Ascending aorta (tissue), 2 donors: Measurements from ENCODE around the gene NHEJ1. TPM values are rescaled to one million over a fixed set of nuclear protein-coding genes. Genes with fewer than 3 reads are reported as not detected.

Experiments
- DNase-seq, 2 donors: peaks; one replicate each; pipeline ENCODE4 v3.0.0-alpha.2; 2019; ENCODE audit warnings: low spot score in 2 of 2
- H3K27ac ChIP-seq, 2 donors: fragments of 200-600 bp; sonication (generic); one replicate each; pipeline ENCODE4 v1.5.1; 2016 to 2017; ENCODE audit warnings: mild to moderate bottlenecking in 1 of 2
- H3K27me3 ChIP-seq: fragments of 200-600 bp; sonication (generic); one replicate; pipeline ENCODE4 v1.5.1; 2017
- H3K36me3 ChIP-seq, 2 donors: fragments of 200-600 bp; sonication (generic); one replicate each; pipeline ENCODE4 v1.5.1; 2016
- H3K4me1 ChIP-seq, 2 donors: fragments of 200-600 bp; sonication (generic); one replicate each; pipeline ENCODE4 v1.5.1; 2016 to 2017; ENCODE audit warnings: mild to moderate bottlenecking in 1 of 2
- H3K4me3 ChIP-seq, 2 donors: fragments of 200-600 bp; sonication (generic); one replicate each; pipeline ENCODE4 v1.5.1; 2016 to 2017; ENCODE audit warnings: mild to moderate bottlenecking in 1 of 2
- H3K9me3 ChIP-seq, 2 donors: fragments of 200-600 bp; sonication (generic); one replicate each; pipeline ENCODE4 v1.5.1; 2016
- CTCF ChIP-seq, 3 experiments: fragments of 200-600 bp in 2 of 3; fragments of 450-650 bp in 1 of 3; sonication (generic) in 2 of 3; IDR thresholded peaks; one replicate each; pipeline ENCODE4 v1.5.1; 2016 to 2019; ENCODE audit warnings: antibody characterized with exemption in 3 of 3, mild to moderate bottlenecking in 1 of 3, moderate library complexity in 1 of 3
- intact Hi-C: fragments of 100-400 bp; cut with DNase I; formaldehyde crosslinking; loops from one replicate; pipeline ENCODE4 v1.15.1; 2023
- total RNA-seq: library from RNA; depleted of rRNA; stranded (reverse); fragments of >200 nt; gene quantifications from one replicate; pipeline ENCODE4 v1.1.0, GENCODE V29; 2016

The NHEJ1 gene
- total RNA-seq, 1 donor from 2014 or later, result 21.6 TPM

- intact Hi-C loops, result no loop called here
- no peak for TF ChIP-seq CTCF (IDR thresholded peaks at IDR 0.05)
- Histone ChIP-seq H3K9me3 (no peaks in the 10 kb centered on the region), H3K4me3 (no peak overlapping the region), H3K36me3 (no peaks in the 10 kb centered on the region), H3K4me1 (no peaks in the 10 kb centered on the region), H3K27ac (no peak overlapping the region), H3K27me3 (no peaks in the 10 kb centered on the region)
- DNase-seq, result no peak
Measured at GRCh38 chr2:219094171-219094570, 66.4 kb downstream of the NHEJ1 start.

GRCh38 chr2:219090436-219091299 is 69.9 kb downstream of the NHEJ1 start:
- no peaks in the 10 kb centered on the region for H3K4me1 ChIP-seq
- no peak overlapping the region for H3K4me3 ChIP-seq
- DNase-seq, result no peak
- H3K27ac ChIP-seq, result no peak overlapping the region
- intact Hi-C loops, result no loop called here
- H3K27me3 ChIP-seq, result no peaks in the 10 kb centered on the region
- no peaks in the 10 kb centered on the region for H3K9me3 ChIP-seq
- H3K36me3 ChIP-seq, result no peaks in the 10 kb centered on the region
- TF ChIP-seq CTCF (IDR thresholded peaks at IDR 0.05), result no peak

- no peak overlapping the region for H3K4me3 ChIP-seq
- no peaks in the 10 kb centered on the region for H3K9me3 ChIP-seq
- H3K27ac ChIP-seq, result no peak overlapping the region
- intact Hi-C loops, result no loop called here
- H3K36me3 ChIP-seq, result no peaks in the 10 kb centered on the region
- no peak for DNase-seq
- H3K4me1 ChIP-seq, result no peaks in the 10 kb centered on the region
- TF ChIP-seq CTCF (IDR thresholded peaks at IDR 0.05), result no peak
- no peaks in the 10 kb centered on the region for H3K27me3 ChIP-seq
Measured at GRCh38 chr2:219089330-219089729, 71.3 kb downstream of the NHEJ1 start.

GRCh38 chr2:219087848-219088247 is 72.8 kb downstream of the NHEJ1 start:
- Histone ChIP-seq H3K27me3 (no peaks in the 10 kb centered on the region), H3K4me3 (no peak overlapping the region), H3K9me3 (no peaks in the 10 kb centered on the region), H3K4me1 (no peaks in the 10 kb centered on the region), H3K27ac (no peak overlapping the region), H3K36me3 (no peaks in the 10 kb centered on the region)
- TF ChIP-seq CTCF (IDR thresholded peaks at IDR 0.05), result no peak
- no peak for DNase-seq
- intact Hi-C loops, result no loop called here

- intact Hi-C loops, result no loop called here
- H3K27me3 ChIP-seq, result no peaks in the 10 kb centered on the region
Measured at GRCh38 chr2:219087361-219087760, 73.3 kb downstream of the NHEJ1 start.

More at GRCh38 chr2:219087361-219087760, 73.3 kb downstream of the NHEJ1 start:
- no peaks in the 10 kb centered on the region for H3K36me3 ChIP-seq
- no peak for TF ChIP-seq CTCF (IDR thresholded peaks at IDR 0.05)
- no peak overlapping the region for H3K4me3 ChIP-seq
- no peaks in the 10 kb centered on the region for H3K4me1 ChIP-seq
- H3K27ac ChIP-seq, result no peak overlapping the region
- no peak for DNase-seq
- no peaks in the 10 kb centered on the region for H3K9me3 ChIP-seq
